HFFc6 (cell line): Measurements from ENCODE around the gene SNAPC3. TPM values are rescaled to one million over a fixed set of nuclear protein-coding genes. Genes with fewer than 3 reads are reported as not detected.

ENCODE experiments used
- DNase-seq: peaks from one replicate; pipeline ENCODE4 v3.0.0-alpha.2; 2018
- H3K27ac Mint-ChIP-seq: 2 replicates; pipeline ENCODE4 v1.8.0; 2020; ENCODE audit warnings: mild to moderate bottlenecking, mixed read lengths
- H3K27me3 Mint-ChIP-seq: 2 replicates; pipeline ENCODE4 v1.8.0; 2021; ENCODE audit warnings: mild to moderate bottlenecking, moderate library complexity, mixed read lengths; ENCODE audit not compliant: insufficient read depth
- H3K36me3 Mint-ChIP-seq: 2 replicates; pipeline ENCODE4 v1.8.0; 2021; ENCODE audit warnings: low read depth, mixed read lengths
- H3K4me1 Mint-ChIP-seq: 2 replicates; pipeline ENCODE4 v1.8.0; 2020; ENCODE audit warnings: low read depth, mixed read lengths
- H3K4me3 Mint-ChIP-seq: 2 replicates; pipeline ENCODE4 v1.8.0; 2020; ENCODE audit warnings: mild to moderate bottlenecking, moderate library complexity, mixed read lengths
- H3K9me3 Mint-ChIP-seq: 2 replicates; pipeline ENCODE4 v1.8.0; 2020; ENCODE audit warnings: mild to moderate bottlenecking, mixed read lengths
- total RNA-seq, 6 experiments: library from RNA; stranded (reverse); fragmentation: NEBNext Ultra II Directional; extraction: Animal tissue kit (Norgen Biotek cat#: 25700); gene quantifications; 2 replicates in 1 of 6; 3 replicates in 5 of 6; pipeline ENCODE4 v1.2.3, GENCODE V29; 2021
- TF ChIP-seq, protein P1 (sequence below): fragments of 200-600 bp; sonication (generic); IDR thresholded peaks from 2 replicates; pipeline ENCODE4 v1.5.0; 2021; ENCODE audit warnings: antibody characterized with exemption, mild to moderate bottlenecking

Gene SNAPC3
- total RNA-seq, 6 experiments from 2014 or later, result 35.9 to 41.5 (median 40.8) TPM

DNA sequence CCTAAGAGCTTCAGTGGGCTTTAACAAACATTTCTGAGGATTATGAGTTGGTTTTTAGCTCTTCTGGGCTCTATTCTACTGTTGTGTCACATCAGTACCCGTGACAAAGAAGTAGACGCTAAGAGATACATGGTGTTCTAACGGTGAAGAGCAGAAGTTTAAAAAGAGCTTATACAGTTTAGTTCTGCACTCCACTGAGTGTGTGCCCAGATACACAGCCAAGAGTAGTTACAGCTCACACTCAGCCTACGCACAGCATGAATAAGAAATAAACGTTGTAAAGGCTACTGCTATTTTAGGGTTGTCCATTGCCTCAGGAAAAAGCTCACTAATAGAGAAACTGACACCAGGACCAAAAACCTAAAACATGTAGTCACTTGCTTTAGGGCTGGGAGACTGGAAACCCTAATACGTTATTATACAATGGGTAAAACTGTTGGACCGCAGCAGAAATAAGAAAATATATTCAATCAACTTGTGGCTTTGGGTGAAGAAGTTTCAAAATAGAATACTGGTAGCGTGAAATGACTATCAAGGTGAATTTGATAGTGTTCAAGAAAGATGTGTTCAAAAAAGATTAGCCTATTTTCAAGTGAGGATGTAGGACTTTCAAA lies 53.4 kb downstream of the SNAPC3 start:
- TF ChIP-seq, protein P1, sequence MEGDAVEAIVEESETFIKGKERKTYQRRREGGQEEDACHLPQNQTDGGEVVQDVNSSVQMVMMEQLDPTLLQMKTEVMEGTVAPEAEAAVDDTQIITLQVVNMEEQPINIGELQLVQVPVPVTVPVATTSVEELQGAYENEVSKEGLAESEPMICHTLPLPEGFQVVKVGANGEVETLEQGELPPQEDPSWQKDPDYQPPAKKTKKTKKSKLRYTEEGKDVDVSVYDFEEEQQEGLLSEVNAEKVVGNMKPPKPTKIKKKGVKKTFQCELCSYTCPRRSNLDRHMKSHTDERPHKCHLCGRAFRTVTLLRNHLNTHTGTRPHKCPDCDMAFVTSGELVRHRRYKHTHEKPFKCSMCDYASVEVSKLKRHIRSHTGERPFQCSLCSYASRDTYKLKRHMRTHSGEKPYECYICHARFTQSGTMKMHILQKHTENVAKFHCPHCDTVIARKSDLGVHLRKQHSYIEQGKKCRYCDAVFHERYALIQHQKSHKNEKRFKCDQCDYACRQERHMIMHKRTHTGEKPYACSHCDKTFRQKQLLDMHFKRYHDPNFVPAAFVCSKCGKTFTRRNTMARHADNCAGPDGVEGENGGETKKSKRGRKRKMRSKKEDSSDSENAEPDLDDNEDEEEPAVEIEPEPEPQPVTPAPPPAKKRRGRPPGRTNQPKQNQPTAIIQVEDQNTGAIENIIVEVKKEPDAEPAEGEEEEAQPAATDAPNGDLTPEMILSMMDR, result no peak
- H3K27me3 Mint-ChIP-seq, result no peaks in the 10 kb centered on the region

GRCh38 chr9:15480028-15480427 lies 57.4 kb downstream of the SNAPC3 start:
- no peaks in the 10 kb centered on the region for H3K9me3 Mint-ChIP-seq
- H3K27me3 Mint-ChIP-seq, result no peaks in the 10 kb centered on the region
- peaks cover 7% of the 10 kb centered on the region; the same call in 1 of the 2 replicates for H3K36me3 Mint-ChIP-seq
- TF ChIP-seq, protein P1, result no peak
- H3K4me1 Mint-ChIP-seq, result no peaks in the 10 kb centered on the region; the same call in 1 of the 2 replicates
- no peak overlapping the region for H3K4me3 Mint-ChIP-seq
- no peak for DNase-seq
- H3K27ac Mint-ChIP-seq, result no peak overlapping the region

More for the DNA sequence above, 53.4 kb downstream of the SNAPC3 start:
- H3K36me3 Mint-ChIP-seq, result peaks cover 12% of the 10 kb centered on the region; the same call in 1 of the 2 replicates
- H3K27ac Mint-ChIP-seq, result peak overlapping the region; percentile 24; the same call in 1 of the 2 replicates
- no peak for DNase-seq
- H3K9me3 Mint-ChIP-seq, result no peaks in the 10 kb centered on the region
- peaks cover 17% of the 10 kb centered on the region for H3K4me1 Mint-ChIP-seq
- no peak overlapping the region for H3K4me3 Mint-ChIP-seq

- H3K4me3 Mint-ChIP-seq, result no peak overlapping the region
- no peaks in the 10 kb centered on the region for H3K9me3 Mint-ChIP-seq
- H3K27ac Mint-ChIP-seq, result peak overlapping the region; percentile 0; the same call in 1 of the 2 replicates
- peaks cover 11% of the 10 kb centered on the region for H3K4me1 Mint-ChIP-seq
- peaks cover 9% of the 10 kb centered on the region; the same call in 1 of the 2 replicates for H3K36me3 Mint-ChIP-seq
- no peaks in the 10 kb centered on the region for H3K27me3 Mint-ChIP-seq
- no peak for DNase-seq
- TF ChIP-seq, protein P1, result no peak
These were observed 59.5 kb downstream of the SNAPC3 start for GRCh38 chr9:15482146-15482545.

GRCh38 chr9:15484802-15485201 lies 62.1 kb downstream of the SNAPC3 start:
- TF ChIP-seq, protein P1, result no peak
- no peak for DNase-seq
- H3K27me3 Mint-ChIP-seq, result no peaks in the 10 kb centered on the region
- no peak overlapping the region for H3K27ac Mint-ChIP-seq
- peaks cover 5% of the 10 kb centered on the region; the same call in 1 of the 2 replicates for H3K36me3 Mint-ChIP-seq
- no peak overlapping the region for H3K4me3 Mint-ChIP-seq
- peaks cover 11% of the 10 kb centered on the region for H3K4me1 Mint-ChIP-seq
- H3K9me3 Mint-ChIP-seq, result no peaks in the 10 kb centered on the region

DNA sequence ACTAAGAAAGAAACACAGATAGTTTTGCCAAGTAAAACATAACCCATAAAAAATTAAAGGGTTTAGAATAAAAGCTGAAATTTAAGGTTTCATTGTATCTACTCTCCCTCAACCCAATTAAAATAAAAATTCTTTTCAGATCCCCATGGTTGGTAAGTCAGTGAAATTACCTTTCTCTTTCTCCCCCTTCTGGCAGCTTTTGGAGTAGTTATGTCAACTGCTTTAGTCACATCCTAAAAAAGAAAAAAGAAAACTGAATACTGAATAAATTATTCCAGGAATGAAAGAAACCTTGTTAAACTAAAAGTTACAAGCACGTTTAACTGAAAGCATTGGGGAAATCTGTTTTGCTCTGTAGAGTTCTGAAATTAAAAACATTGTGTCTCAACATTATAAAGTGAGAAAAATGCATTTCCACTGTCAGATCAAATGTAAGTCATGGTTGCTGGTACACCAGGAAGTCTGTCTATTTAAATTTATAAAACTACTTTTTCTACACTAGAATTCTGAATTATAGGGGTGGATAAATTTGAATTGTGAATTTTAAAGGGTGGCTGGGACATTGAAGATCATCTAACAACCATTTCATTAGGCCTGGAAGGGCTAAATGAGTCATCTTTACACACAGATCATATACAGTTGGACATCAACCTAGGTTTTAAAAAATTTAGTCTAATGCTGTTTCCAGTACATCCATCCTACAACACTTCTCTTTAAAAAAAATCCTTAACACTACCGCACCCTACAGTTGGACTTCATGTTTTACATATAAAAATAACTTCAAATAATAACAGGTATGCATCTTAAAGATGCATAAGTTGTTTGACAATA lies 63.4 kb downstream of the SNAPC3 start:
- Mint-ChIP-seq H3K9me3 (no peaks in the 10 kb centered on the region), H3K27ac (peak overlapping the region; percentile 56), H3K36me3 (peaks cover 5% of the 10 kb centered on the region; the same call in 1 of the 2 replicates), H3K4me1 (peaks cover 11% of the 10 kb centered on the region), H3K27me3 (no peaks in the 10 kb centered on the region), H3K4me3 (no peak overlapping the region)
- TF ChIP-seq, protein P1, result peak; percentile 76
- peak; percentile 37 for DNase-seq
